Ectodermal cell (in vitro differentiated cells): Measurements from ENCODE around the gene LARP6.
"Not testable (repeated sequence)": the region's sequence is repeated elsewhere in the genome, so short reads cannot be mapped to it uniquely, and the experiment has no call there.

Experiments used
- H3K27ac ChIP-seq: 2 replicates; pipeline ENCODE4 v1.7.0; 2013; ENCODE audit warnings: mild to moderate bottlenecking, low read depth, low read length; ENCODE audit not compliant: insufficient read depth, poor library complexity, severe bottlenecking
- H3K27me3 ChIP-seq: 2 replicates; pipeline ENCODE4 v1.7.0; 2013; ENCODE audit warnings: mild to moderate bottlenecking, low read length; ENCODE audit not compliant: insufficient read depth, control insufficient read depth, poor library complexity, severe bottlenecking
- H3K36me3 ChIP-seq: one replicate; pipeline ENCODE4 v1.7.0; 2013; ENCODE audit warnings: low read length; ENCODE audit not compliant: control insufficient read depth, insufficient read depth
- H3K4me1 ChIP-seq: one replicate; pipeline ENCODE4 v1.7.0; 2013; ENCODE audit warnings: low read length; ENCODE audit not compliant: control insufficient read depth, insufficient read depth
- H3K4me3 ChIP-seq: 2 replicates; pipeline ENCODE4 v1.7.0; 2013; ENCODE audit warnings: low read depth, low read length, control low read depth; ENCODE audit not compliant: insufficient read depth
- H3K9me3 ChIP-seq: 2 replicates; pipeline ENCODE4 v1.7.0; 2013; ENCODE audit warnings: mild to moderate bottlenecking, low read length, moderate library complexity; ENCODE audit not compliant: control insufficient read depth
- WGBS, 2 experiments: methylation state at CpG; one replicate each; pipeline ENCODE4 v1.1.7; 2013; ENCODE audit warnings: missing lambda C conversion rate in 2 of 2; 5-methylcytosine and 5-hydroxymethylcytosine counted together

Gene LARP6

DNA sequence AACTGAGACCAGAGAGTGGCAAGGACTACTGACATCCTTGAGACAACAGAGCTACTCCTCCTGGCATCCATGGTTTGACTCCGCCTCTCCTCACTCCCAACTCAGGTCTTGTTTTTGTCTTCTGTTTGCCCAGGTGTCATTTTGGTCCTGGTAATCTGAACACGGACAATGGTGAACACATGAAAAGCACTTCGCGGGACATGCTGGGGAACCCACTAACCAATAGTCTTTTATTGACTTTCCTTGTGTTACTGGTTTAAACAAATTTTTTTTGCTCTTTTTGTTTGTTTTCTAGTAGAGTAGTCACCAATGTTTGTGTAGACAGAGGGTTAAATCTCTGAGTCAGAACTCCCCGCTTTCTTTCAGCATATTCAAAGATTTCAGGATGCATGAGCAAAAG is 38.4 kb downstream of the LARP6 start:
- no peaks in the 10 kb centered on the region for H3K36me3 ChIP-seq
- H3K4me1 ChIP-seq, result no peaks in the 10 kb centered on the region
- H3K27me3 ChIP-seq, result no peaks in the 10 kb centered on the region
- H3K4me3 ChIP-seq, result no peak overlapping the region
- H3K27ac ChIP-seq, result no peak overlapping the region
- H3K9me3 ChIP-seq, result no peaks in the 10 kb centered on the region
- WGBS, 2 experiments, result 93 to 95% methylated on average over 5 of the region's 5 CpGs

DNA sequence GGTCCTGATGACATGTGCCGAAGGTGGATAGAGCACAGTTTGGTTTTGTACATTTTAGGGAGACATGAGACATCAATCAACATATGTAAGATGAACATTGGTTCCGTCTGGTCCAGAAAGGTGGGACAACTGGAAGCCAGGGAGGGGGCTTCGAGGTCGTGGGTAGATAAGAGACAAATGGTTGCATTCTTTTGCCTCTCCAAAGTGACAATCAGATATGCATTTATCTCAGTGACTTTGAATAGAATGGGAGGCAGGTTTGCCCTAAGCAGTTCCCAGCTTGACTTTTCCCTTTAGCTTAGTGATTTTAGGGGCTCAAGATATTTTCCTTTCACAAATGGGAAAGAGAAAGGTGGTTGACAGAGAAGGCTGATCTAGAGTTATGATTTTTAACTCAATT is 38.9 kb downstream of the LARP6 start:
- not testable (repeated sequence) for H3K9me3 ChIP-seq, H3K27ac ChIP-seq, H3K4me3 ChIP-seq, H3K4me1 ChIP-seq, H3K27me3 ChIP-seq, H3K36me3 ChIP-seq
- WGBS, 2 experiments, result 79 to 87% methylated on average over 4 of the region's 4 CpGs

DNA sequence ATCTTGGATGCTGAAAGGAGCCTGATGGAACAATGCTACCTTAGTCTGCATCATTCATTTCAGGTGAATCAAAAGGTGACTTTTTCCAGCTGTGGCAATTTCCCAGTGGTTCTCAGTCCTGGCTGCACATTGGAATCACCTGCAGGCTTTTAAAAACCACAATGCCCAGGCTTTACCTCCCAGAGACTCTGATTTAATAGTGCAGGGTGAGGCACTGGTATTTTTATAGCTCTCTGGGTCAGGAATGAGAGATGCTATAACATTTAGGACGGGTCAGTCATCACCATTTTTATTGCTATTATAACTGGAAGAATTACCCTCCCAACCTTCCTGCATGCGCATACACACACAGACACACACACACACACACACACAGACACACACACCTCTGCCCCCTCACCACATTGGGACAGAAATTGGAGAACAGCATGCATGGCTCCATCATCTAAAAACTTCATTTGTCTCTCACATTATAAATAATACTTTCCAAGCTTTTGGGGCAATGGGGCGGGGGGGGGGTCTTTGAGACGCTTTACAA is 41.1 kb downstream of the LARP6 start:
- Histone ChIP-seq H3K27me3 (no peaks in the 10 kb centered on the region), H3K36me3 (no peaks in the 10 kb centered on the region), H3K27ac (no peak overlapping the region), H3K4me3 (no peak overlapping the region), H3K4me1 (no peaks in the 10 kb centered on the region), H3K9me3 (no peaks in the 10 kb centered on the region)
- WGBS, 2 experiments, result 91 to 95% methylated on average over 4 of the region's 4 CpGs

DNA sequence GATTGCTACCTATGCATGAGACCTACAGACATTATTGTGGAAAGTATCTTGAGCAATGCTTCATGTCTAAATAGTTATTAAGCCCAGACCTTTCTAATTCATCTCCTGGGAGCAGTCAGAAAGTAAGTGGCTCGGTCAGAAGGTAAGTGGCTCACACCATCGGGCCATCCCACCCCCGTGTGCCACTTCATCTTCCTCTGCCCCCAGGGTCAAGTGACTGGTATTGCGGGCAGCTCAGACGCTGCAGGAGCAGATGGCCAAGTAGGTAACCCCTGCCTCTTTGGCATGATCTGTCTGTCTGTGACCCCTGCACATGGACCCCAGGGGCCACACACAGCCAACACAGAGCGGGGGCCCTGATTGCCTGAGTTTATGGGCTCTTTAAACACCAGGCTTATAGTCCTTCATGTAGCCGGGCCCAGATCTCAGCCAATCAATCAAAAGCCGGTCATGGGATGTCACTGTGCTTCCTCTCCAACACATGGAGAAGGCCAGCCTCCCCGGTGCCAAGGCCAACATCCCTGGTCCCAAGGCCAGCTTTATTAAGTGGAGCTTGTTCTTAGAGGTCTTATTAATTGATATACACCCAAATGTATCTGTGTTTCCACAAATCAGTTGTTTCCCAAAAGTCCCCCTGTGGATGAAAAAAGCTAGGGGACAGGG is 42.9 kb downstream of the LARP6 start:
- H3K4me1 ChIP-seq, result no peaks in the 10 kb centered on the region
- no peak overlapping the region for H3K27ac ChIP-seq
- H3K9me3 ChIP-seq, result no peaks in the 10 kb centered on the region
- no peaks in the 10 kb centered on the region for H3K27me3 ChIP-seq
- WGBS, 2 experiments, result 92 to 94% methylated on average over 9 of the region's 9 CpGs
- no peak overlapping the region for H3K4me3 ChIP-seq
- H3K36me3 ChIP-seq, result no peaks in the 10 kb centered on the region

DNA sequence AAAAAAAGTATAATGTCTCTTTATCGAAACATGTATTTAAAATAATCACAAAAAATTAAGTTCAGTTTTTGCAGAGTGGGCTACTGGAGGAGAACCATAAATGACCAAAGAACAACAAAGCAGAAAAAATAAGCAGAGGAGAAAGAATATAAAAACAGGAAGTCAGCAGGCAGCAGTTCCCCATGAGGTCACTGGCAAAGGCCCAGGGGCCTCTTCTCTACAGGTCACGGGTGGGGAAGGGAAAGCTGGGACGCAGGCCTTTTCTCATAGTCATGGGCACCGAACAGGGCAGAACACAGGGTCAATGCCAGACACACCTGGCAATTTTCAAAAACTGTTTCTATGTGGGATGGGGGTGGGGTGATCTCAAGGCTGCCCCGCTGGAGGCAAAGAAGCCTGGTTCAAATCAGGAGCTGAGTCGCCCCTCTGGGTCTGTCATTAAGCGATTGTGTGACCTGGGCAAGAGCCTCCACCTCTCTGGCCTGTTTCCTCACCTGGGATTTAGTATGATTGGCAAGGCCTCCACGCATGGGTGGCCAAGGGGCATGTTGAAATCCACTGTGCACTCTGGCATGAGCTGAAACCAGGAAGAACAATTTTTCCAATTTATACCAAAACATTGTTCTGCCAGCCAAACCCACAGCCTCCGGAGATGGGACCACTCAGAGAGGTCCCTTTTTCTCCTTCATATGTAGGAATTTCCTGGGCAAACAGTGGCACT is 46.8 kb downstream of the LARP6 start:
- Histone ChIP-seq H3K27me3 (no peaks in the 10 kb centered on the region), H3K27ac (no peak overlapping the region), H3K36me3 (no peaks in the 10 kb centered on the region), H3K4me1 (no peaks in the 10 kb centered on the region), H3K9me3 (no peaks in the 10 kb centered on the region), H3K4me3 (no peak overlapping the region)
- WGBS, 2 experiments, result 93 to 94% methylated on average over 8 of the region's 9 CpGs

DNA sequence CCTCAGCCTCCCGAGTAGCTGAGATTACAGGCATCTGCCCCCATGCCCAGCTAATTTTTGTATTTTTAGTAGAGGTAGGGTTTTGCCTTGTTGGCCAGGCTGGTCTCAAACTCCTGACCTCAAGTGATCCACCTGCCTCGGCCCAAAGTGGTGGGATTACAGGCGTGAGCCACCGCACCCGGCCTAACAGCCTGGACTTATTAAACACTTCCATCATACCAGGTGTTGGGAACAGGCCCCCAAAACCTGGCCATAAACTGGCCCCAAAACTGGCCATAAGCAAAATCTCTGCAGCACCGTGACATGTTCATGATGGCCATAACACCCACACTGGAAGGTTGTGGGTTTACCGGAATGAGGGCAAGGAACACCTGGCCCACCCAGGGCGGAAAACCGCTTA is 49.6 kb downstream of the LARP6 start:
- not testable (repeated sequence) for H3K27me3 ChIP-seq, H3K27ac ChIP-seq, H3K36me3 ChIP-seq, H3K4me3 ChIP-seq, H3K4me1 ChIP-seq, H3K9me3 ChIP-seq
- WGBS, 2 experiments, result 92 to 94% methylated on average over 9 of the region's 9 CpGs

DNA sequence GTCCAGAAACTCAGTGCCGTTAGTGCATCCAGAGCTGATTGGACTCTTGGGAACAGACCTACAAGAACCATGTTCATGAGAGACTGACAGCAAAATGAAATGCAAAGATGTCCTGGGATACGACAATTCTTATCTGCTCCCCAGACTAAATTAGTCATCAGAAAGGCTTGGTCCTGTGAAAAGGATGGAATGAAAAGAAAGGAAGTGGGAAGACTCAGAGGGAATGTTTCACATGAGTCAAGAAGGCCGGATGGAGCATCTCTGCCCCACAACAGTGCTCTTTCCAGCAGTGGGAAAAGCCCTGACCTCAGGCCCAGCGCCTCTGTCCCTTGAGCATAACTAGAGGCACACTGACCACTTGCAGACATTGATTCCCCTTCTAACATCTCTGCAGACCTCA is 51.3 kb downstream of the LARP6 start:
- no peak overlapping the region for H3K27ac ChIP-seq
- H3K27me3 ChIP-seq, result no peaks in the 10 kb centered on the region
- H3K9me3 ChIP-seq, result no peaks in the 10 kb centered on the region
- WGBS, 2 experiments, result 91 to 95% methylated on average over 4 of the region's 4 CpGs
- H3K36me3 ChIP-seq, result no peaks in the 10 kb centered on the region
- no peaks in the 10 kb centered on the region for H3K4me1 ChIP-seq
- no peak overlapping the region for H3K4me3 ChIP-seq

DNA sequence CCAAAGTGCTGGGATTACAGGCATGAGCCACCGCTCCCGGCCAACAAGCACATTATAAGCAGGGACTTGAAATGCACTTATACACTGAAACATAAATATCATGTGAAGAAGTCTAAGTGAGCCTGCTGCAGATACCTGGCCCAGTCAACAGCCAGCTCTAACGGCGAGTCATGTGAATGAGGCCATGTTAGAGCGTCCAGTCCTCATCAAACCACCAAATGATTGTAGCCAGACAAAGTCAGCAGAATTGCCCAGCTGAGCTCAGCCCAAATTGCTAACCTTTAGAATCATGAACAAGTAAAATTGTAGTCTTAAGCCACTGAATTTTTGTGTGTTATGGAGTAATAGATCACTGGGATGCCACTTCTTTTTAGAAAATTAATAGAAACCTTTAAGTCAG is 52.8 kb downstream of the LARP6 start:
- Histone ChIP-seq H3K4me3 (no peak overlapping the region), H3K27me3 (no peaks in the 10 kb centered on the region), H3K27ac (no peak overlapping the region), H3K9me3 (no peaks in the 10 kb centered on the region), H3K4me1 (no peaks in the 10 kb centered on the region), H3K36me3 (no peaks in the 10 kb centered on the region)
- WGBS, 2 experiments, result 95 to 96% methylated on average over 5 of the region's 5 CpGs

DNA sequence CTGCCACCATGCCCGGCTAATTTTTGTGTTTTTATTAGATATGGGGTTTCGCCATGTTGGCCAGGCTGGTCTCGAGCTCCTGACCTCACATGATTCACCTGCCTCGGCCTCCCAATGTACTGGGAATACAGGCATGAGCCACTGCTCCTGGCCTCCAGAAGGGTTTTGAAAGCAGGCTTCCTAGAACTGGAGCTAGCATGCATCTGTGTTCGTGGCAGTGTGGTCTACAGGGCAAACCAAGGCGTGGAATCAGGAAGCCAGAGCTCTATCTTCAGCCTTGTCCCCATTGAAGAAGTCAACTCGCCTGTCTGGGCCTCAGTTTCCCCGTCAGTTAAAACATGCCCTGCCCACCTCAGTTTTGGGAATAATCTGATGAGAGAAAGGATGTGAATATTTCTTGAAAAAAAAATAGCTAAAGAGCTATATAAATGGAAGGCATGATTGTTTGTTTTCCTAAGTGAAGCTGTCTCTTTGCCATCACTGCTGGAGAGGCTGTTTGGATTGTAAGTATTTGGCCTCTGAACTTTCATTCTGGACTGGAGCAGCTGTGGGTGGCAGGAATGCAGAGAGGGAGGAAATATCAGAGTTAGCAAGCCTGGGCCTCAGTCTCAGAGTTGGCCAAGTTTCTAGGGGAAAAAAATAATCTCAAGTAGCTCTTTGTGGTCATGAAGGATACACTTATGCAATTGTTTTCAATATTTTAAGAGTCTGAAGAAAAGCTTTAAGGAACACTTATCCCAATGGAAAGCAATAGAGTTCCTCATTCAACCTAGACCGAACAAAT is 54.1 kb downstream of the LARP6 start:
- Histone ChIP-seq H3K4me1 (peaks cover 1% of the 10 kb centered on the region), H3K4me3 (no peak overlapping the region), H3K27me3 (no peaks in the 10 kb centered on the region), H3K27ac (no peak overlapping the region), H3K36me3 (no peaks in the 10 kb centered on the region), H3K9me3 (no peaks in the 10 kb centered on the region)
- WGBS, 2 experiments, result 92 to 93% methylated on average over 9 of the region's 9 CpGs

DNA sequence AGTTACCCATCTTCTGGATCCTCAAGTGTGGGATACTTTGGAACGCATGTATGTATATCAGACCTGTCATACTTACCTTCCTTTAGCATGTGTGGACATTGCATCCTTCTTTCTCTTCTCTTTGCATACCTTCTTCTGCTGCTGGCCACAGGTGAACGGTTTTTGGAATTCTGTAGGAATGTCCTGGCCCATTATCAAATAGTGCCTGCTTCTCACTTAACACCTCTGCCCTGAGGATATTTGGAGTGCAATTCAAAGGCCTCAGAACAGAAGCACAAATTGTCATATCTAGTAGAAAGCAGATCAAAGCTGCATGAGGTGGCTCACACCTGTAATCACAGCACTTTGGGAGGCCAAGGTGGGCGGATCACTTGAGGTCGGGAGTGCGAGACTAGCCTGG is 56.5 kb downstream of the LARP6 start:
- Histone ChIP-seq H3K4me1 (peaks cover 4% of the 10 kb centered on the region), H3K27ac (no peak overlapping the region), H3K27me3 (no peaks in the 10 kb centered on the region), H3K9me3 (no peaks in the 10 kb centered on the region), H3K36me3 (no peaks in the 10 kb centered on the region), H3K4me3 (no peak overlapping the region)
- 89 to 91% methylated on average over 5 of the region's 5 CpGs for WGBS, 2 experiments
